Omental fat pad (tissue), 4 donors: Measurements from ENCODE around the gene SCMH1. TPM values are rescaled to one million over a fixed set of nuclear protein-coding genes. Genes with fewer than 3 reads are reported as not detected.

Experiments used
- ATAC-seq: fragments of 150-250 bp; one replicate; pipeline ENCODE4 v1.9.1; 2016; ENCODE audit warnings: mild to moderate bottlenecking, moderate library complexity; ENCODE audit not compliant: low FRiP score
- DNase-seq: peaks from one replicate; pipeline ENCODE4 v3.0.0-alpha.2; 2019; ENCODE audit warnings: low spot score
- CTCF ChIP-seq, 3 donors: fragments of 450-650 bp; IDR thresholded peaks; one replicate each; pipeline ENCODE4 v1.5.1; 2016 to 2017; ENCODE audit warnings: antibody characterized with exemption in 3 of 3, mild to moderate bottlenecking in 3 of 3, moderate library complexity in 2 of 3
- total RNA-seq, 4 donors: library from RNA; depleted of rRNA; stranded (reverse); fragments of >200 nt; gene quantifications; one replicate each; pipeline ENCODE4 v1.1.0, GENCODE V29; 2016

SCMH1 gene
- total RNA-seq, 4 donors from 2014 or later: 19.9 to 42.8 (median 31.3) TPM

DNA sequence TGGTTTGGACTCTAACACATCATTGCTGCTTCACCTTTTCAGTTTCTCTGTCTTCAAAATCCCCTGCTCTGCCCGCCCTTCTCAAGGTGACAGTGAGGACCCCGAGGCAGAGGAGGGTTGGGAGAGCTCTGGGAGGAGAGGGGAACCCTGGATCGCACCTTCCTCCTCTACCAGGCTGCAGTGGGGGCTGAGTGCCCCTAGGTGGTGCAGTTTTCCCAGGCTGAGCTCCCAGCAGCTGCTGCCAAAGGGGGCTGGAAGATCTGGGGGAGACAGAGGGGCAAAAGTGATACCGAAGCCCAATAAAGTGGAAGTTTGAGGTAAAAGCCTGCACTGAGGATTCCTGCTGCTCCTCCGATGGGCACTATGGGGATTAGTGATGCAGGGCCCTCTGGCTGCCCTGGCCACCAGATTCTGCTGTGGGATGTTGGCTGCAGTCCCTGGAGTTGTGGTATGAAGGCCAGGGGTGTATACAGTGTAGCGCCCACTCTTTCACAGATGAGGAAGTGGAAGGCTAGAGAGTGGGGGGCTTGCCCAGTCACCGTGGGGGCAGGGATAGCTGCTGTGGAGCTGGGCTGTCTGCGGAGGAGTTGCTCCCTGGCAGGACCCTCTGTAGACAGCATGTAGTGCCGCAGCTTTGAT is 40.7 kb upstream of the SCMH1 start:
- peak in 1 of 3 donors; percentile 6 for TF ChIP-seq CTCF (IDR thresholded peaks at IDR 0.05)
- ATAC-seq (no peak), DNase-seq (no peak)

DNA sequence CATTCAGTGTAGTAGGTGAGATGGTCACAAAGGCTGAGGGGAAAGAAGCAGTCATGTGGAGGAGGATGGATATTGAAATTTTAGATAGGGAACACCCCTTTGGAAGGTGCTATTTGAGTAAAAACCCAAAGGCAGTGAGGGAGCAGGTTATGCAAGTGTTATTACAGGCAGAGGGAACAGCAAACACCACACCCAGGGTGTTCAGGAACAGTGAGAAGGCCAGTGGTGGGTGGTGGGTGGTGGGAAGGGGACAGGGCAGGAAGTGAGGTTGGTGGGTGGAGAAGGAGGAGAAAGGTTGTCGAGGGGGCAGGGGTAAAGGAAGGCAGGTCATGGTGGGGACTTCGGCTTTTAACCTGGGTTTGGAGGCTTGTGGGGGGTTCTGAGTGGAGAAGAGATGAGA is 39.2 kb upstream of the SCMH1 start:
- ATAC-seq: no peak

DNA sequence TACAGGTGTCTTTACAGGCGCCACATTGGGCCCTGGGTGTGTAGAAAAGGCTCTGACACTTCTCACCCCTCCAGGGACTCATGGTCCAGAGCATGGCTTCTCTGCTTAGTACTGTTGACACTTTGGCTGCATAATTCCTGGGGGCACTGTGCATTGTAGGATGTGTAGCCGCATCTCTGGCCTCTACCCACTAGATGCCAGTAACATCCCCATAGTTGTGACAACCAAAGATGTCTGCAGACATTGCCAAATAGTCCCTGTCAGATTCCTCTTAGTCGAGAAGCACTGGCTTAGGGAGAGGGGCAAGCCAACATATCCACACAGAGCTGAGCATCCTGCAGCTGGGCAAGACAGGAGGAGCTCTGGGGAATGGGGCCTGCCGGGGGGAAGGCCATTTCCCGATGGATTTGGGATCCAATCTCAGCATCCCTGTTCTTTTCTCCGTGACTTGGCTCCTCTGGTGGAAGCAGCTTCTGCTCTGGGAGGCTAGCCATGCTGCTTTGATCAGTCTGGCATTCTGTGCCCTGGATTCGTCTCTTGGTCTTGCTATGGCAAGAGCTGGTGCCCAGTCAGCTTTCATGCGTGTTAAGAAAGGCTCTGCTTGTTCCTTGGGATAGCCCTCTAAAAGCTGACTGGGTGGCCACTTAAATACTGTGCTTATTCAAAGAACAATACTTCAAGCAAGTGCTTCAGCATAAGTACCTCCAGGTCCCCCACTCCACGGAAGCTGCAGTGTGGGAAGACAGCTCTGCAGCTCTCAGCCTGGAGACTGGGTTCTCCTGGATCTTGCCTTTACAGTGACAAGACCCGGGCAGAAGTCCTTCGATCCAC is 38.3 kb upstream of the SCMH1 start:
- ATAC-seq (no peak), DNase-seq (no peak)
- no peak for TF ChIP-seq CTCF (IDR thresholded peaks at IDR 0.05)

More for the DNA sequence above, 39.2 kb upstream of the SCMH1 start:
- TF ChIP-seq CTCF (IDR thresholded peaks at IDR 0.05): no peak
- DNase-seq: no peak

GRCh38 chr1:41278076-41278475 is 36.0 kb upstream of the SCMH1 start:
- ATAC-seq (no peak), DNase-seq (no peak)
- no peak for TF ChIP-seq CTCF (IDR thresholded peaks at IDR 0.05)

- no peak for TF ChIP-seq CTCF (IDR thresholded peaks at IDR 0.05)
- no peak for DNase-seq
- ATAC-seq: no peak
Observed at GRCh38 chr1:41277371-41277975, 35.4 kb upstream of the SCMH1 start.

- TF ChIP-seq CTCF (IDR thresholded peaks at IDR 0.05): no peak
- no peak for ATAC-seq
Observed at GRCh38 chr1:41275831-41276230, 33.7 kb upstream of the SCMH1 start.

More at GRCh38 chr1:41275831-41276230, 33.7 kb upstream of the SCMH1 start:
- no peak for DNase-seq
